Measurements from ENCODE around the gene MAP3K5.

Gene MAP3K5

GRCh38 chr6:136729832-136730231 is 62.4 kb downstream of the MAP3K5 start:
- no peak for DNase-seq (ENCODE audit: low spot score)
- H3K27ac ChIP-seq: no peak overlapping the region
- ChIA-PET CTCF (no interaction called here), POLR2A (ENCODE audit: low non-redundant PET) (no interaction called here)
- TF ChIP-seq, protein P1, sequence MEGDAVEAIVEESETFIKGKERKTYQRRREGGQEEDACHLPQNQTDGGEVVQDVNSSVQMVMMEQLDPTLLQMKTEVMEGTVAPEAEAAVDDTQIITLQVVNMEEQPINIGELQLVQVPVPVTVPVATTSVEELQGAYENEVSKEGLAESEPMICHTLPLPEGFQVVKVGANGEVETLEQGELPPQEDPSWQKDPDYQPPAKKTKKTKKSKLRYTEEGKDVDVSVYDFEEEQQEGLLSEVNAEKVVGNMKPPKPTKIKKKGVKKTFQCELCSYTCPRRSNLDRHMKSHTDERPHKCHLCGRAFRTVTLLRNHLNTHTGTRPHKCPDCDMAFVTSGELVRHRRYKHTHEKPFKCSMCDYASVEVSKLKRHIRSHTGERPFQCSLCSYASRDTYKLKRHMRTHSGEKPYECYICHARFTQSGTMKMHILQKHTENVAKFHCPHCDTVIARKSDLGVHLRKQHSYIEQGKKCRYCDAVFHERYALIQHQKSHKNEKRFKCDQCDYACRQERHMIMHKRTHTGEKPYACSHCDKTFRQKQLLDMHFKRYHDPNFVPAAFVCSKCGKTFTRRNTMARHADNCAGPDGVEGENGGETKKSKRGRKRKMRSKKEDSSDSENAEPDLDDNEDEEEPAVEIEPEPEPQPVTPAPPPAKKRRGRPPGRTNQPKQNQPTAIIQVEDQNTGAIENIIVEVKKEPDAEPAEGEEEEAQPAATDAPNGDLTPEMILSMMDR (conservative IDR thresholded peaks at IDR 0.05; ENCODE audit: low read depth): no peak

GRCh38 chr6:136728976-136729515 is 63.2 kb downstream of the MAP3K5 start:
- no peak for DNase-seq (ENCODE audit: low spot score)
- CTCF ChIA-PET: no interaction called here
- POLR2A ChIA-PET (ENCODE audit: low non-redundant PET): no interaction called here

DNA sequence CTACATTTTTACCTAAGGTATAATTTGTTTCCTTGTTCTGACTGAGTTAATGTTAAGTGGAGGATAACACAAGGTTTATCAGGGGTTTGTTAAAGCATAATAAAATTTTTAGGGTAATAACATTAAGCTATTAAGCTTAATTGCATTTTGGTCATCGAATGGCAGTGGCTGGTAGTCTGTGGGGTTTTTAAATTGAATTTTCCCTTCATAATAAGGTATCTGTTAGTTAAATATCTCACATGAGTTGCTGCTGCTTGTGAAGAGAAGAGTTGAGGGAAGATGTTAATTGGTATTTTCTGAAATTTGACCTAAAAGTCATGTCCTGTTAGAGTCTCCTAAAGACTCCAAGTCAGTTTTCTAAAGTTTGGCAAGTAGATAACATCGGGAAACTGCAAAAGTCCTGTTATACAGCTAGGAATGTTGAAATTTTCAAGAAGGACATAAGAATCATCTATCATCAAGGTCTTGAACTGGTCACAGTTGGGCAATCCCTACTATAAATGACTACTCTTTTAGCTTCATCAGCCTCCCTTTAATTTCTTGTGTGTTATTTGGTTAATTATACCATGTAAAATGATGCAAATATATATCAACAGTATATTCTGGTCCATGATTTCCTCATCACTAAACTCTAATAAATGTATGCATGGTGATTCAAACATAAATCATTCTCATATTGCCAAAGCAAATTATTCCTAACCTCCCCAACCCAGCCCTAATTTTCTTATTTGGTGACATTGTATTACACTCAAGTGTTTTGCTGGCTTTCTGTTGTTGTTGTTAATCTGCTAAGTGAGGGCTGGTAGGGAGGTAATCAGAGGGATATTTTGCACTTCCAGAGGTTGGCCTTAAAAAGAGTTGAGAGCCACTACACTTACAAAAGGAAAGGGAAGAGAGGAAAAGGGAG is 64.0 kb downstream of the MAP3K5 start:
- DNase-seq (ENCODE audit: low spot score): no peak
- TF ChIP-seq, protein P1 (conservative IDR thresholded peaks at IDR 0.05; ENCODE audit: low read depth): no peak
- no peak overlapping the region for H3K27ac ChIP-seq
- POLR2A ChIA-PET (ENCODE audit: low non-redundant PET): no interaction called here
- CTCF ChIA-PET: no interaction called here

More at GRCh38 chr6:136728976-136729515, 63.2 kb downstream of the MAP3K5 start:
- H3K27ac ChIP-seq: no peak overlapping the region
- TF ChIP-seq, protein P1 (conservative IDR thresholded peaks at IDR 0.05; ENCODE audit: low read depth): no peak

DNA sequence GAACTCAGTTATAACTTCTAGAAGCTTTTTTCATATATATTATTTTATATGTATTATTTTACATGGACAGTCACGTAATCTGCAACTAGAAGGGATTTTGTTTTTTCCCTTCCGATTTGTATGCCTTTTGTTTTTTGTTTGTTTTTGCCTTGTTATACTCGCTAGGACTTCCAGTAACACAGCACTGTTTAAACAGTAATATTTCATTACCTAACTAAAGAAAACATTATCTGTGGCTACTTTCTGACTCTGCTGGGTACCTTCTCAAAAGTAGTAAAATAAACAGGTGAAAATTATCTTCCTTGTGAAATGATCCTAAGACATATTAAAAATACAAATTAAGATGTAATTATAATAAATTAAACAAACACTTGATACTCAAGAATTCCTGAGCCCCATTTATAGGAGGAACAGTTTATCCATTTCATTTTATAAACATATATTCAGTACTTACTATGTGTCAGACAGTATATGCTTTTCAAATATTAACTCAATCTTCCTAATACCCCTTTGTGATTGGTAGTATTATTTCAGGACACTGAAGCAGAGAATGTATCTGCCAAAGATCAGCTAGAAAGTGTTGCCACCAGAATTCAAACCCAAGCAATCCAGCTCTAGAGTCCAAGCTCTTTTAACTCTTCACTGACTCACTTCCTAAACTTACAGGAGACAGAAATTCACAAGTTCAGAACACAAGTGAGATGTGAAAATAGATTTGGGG is 65.3 kb downstream of the MAP3K5 start:
- no peak for DNase-seq (ENCODE audit: low spot score)
- POLR2A ChIA-PET (ENCODE audit: low non-redundant PET): no interaction called here
- CTCF ChIA-PET: interaction anchor here (0.6 kb wide), 1 partner anchor 65 kb away, joined by 3 read pairs; the partner anchor contains the start of gene MAP3K5
- TF ChIP-seq, protein P1 (conservative IDR thresholded peaks at IDR 0.05; ENCODE audit: low read depth): no peak
- no peak overlapping the region for H3K27ac ChIP-seq

GRCh38 chr6:136725124-136725523 is 67.2 kb downstream of the MAP3K5 start:
- ChIA-PET CTCF (no interaction called here), POLR2A (ENCODE audit: low non-redundant PET) (no interaction called here)
- TF ChIP-seq, protein P1 (conservative IDR thresholded peaks at IDR 0.05; ENCODE audit: low read depth): no peak
- H3K27ac ChIP-seq: no peak overlapping the region
- no peak for DNase-seq (ENCODE audit: low spot score)

DNA sequence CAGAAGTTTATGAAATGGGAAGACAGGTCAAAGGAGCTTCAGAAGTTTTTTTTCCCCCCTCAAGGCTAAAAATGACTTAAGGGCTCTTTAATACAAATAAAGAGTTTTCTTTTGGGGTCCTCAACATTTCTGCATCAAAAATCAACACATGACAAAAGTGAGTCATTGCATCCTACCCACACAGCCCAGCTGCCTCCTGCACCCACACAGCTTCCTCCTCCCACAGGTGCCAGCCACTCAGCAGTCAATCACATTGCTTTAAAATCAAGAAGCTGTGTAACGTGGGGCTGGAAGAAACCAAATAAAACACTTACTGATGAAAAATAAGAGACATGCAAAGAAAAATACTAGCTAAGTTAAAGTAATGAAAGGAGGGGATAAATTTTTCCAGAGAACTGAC is 68.5 kb downstream of the MAP3K5 start:
- POLR2A ChIA-PET (ENCODE audit: low non-redundant PET): interaction anchor here (0.6 kb wide), 1 partner anchor 1059 kb away, joined by 3 read pairs; no protein-coding TSS in a partner anchor
- no peak for DNase-seq (ENCODE audit: low spot score)
- CTCF ChIA-PET: no interaction called here
- TF ChIP-seq, protein P1 (conservative IDR thresholded peaks at IDR 0.05; ENCODE audit: low read depth): no peak
- H3K27ac ChIP-seq: no peak overlapping the region
